DND-41 (cell line): Measurements from ENCODE around the gene LRRC25.

ENCODE experiments used
- ATAC-seq: fragments of 200-7000 bp; cut with Tn5 transposase; 3 replicates; pipeline ENCODE4 v1.9.1; 2021; ENCODE audit warnings: low read depth; ENCODE audit not compliant: insufficient read depth
- DNase-seq: peaks from one replicate; pipeline ENCODE4 v3.0.0-alpha.2; 2020
- H2AFZ ChIP-seq: 2 replicates; pipeline ENCODE4 v1.6.0; 2012; ENCODE audit warnings: low read depth, low read length
- H3K27ac ChIP-seq: 2 replicates; pipeline ENCODE4 v1.5.1; 2012; ENCODE audit warnings: low read length, inconsistent platforms
- H3K27me3 ChIP-seq: fragments of 200-600 bp; sonication (generic); 2 replicates; pipeline ENCODE4 v1.6.0; 2012; ENCODE audit warnings: low read length, mild to moderate bottlenecking, inconsistent platforms; ENCODE audit not compliant: insufficient read depth, poor library complexity
- H3K36me3 ChIP-seq: 2 replicates; pipeline ENCODE4 v1.5.1; 2012; ENCODE audit warnings: low read length, inconsistent platforms; ENCODE audit not compliant: insufficient read depth
- H3K4me1 ChIP-seq: 2 replicates; pipeline ENCODE4 v1.5.1; 2012; ENCODE audit warnings: mild to moderate bottlenecking, low read length; ENCODE audit not compliant: insufficient read depth
- H3K4me2 ChIP-seq: 2 replicates; pipeline ENCODE4 v1.6.0; 2012; ENCODE audit warnings: mild to moderate bottlenecking, moderate library complexity, low read length, inconsistent platforms; ENCODE audit not compliant: insufficient read depth
- H3K4me3 ChIP-seq, 2 experiments: fragments of 200-600 bp in 1 of 2; shearing (Covaris generic) in 1 of 2; 2 replicates each; pipeline ENCODE4 v1.5.1; 2012 to 2016; ENCODE audit warnings: inconsistent platforms in 2 of 2, low read length in 2 of 2, mild to moderate bottlenecking in 2 of 2, low read depth in 1 of 2, moderate library complexity in 1 of 2
- H3K79me2 ChIP-seq: 2 replicates; pipeline ENCODE4 v1.6.0; 2012; ENCODE audit warnings: low read length, inconsistent platforms; ENCODE audit not compliant: insufficient read depth
- H3K9ac ChIP-seq: 2 replicates; pipeline ENCODE4 v1.6.0; 2012; ENCODE audit warnings: low read depth, mild to moderate bottlenecking, inconsistent platforms, low read length, moderate library complexity
- H3K9me3 ChIP-seq: 2 replicates; pipeline ENCODE4 v1.5.1; 2012; ENCODE audit warnings: low read length, moderate library complexity, mild to moderate bottlenecking, inconsistent platforms; ENCODE audit not compliant: insufficient read depth, severe bottlenecking
- H4K20me1 ChIP-seq: 2 replicates; pipeline ENCODE4 v1.6.0; 2012; ENCODE audit warnings: low read length; ENCODE audit not compliant: insufficient read depth
- CTCF ChIP-seq: IDR thresholded peaks from 2 replicates; pipeline ENCODE4 v1.5.1; 2012; ENCODE audit warnings: borderline replicate concordance, low read length, moderate library complexity, mild to moderate bottlenecking; ENCODE audit not compliant: poor library complexity, severe bottlenecking; ENCODE audit errors: extremely low read depth
- EZH2 ChIP-seq: IDR thresholded peaks from 3 replicates; pipeline ENCODE4 v1.6.1; 2012; ENCODE audit warnings: borderline replicate concordance, low read depth, mild to moderate bottlenecking, moderate library complexity, low read length, inconsistent platforms; ENCODE audit not compliant: severe bottlenecking

The LRRC25 gene

GRCh38 chr19:18344582-18344950, 52.9 kb downstream of the LRRC25 start:
- no peaks in the 10 kb centered on the region for H3K36me3 ChIP-seq
- TF ChIP-seq CTCF: no peak
- no peak for TF ChIP-seq EZH2
- no peak overlapping the region for H3K27ac ChIP-seq
- DNase-seq: no peak
- H3K79me2 ChIP-seq: no peaks in the 10 kb centered on the region
- H4K20me1 ChIP-seq: no peaks in the 10 kb centered on the region
- peaks cover 14% of the 10 kb centered on the region for H3K4me1 ChIP-seq
- H3K9me3 ChIP-seq: no peaks in the 10 kb centered on the region
- no peak for ATAC-seq
- no peak overlapping the region for H3K4me2 ChIP-seq
- H2AFZ ChIP-seq: no peak overlapping the region
- H3K4me3 ChIP-seq: no peak overlapping the region
- H3K27me3 ChIP-seq: peaks cover 22% of the 10 kb centered on the region
- H3K9ac ChIP-seq: no peak overlapping the region

- DNase-seq: no peak
- peaks cover 24% of the 10 kb centered on the region for H3K27me3 ChIP-seq
- no peak for ATAC-seq
- no peak overlapping the region for H2AFZ ChIP-seq
- no peaks in the 10 kb centered on the region for H3K79me2 ChIP-seq
- H3K4me1 ChIP-seq: peaks cover 14% of the 10 kb centered on the region
- no peak overlapping the region for H3K4me2 ChIP-seq
- H3K36me3 ChIP-seq: no peaks in the 10 kb centered on the region
- no peak overlapping the region for H3K4me3 ChIP-seq
- H3K9ac ChIP-seq: no peak overlapping the region
- TF ChIP-seq EZH2 (no peak), CTCF (no peak)
- no peak overlapping the region for H3K27ac ChIP-seq
- no peaks in the 10 kb centered on the region for H4K20me1 ChIP-seq
- H3K9me3 ChIP-seq: no peaks in the 10 kb centered on the region
Observed at GRCh38 chr19:18342090-18342632, 55.3 kb downstream of the LRRC25 start.
